BE2C (cell line): ENCODE results near the gene OR1J4. TPM values are rescaled to one million over a fixed set of nuclear protein-coding genes. Genes with fewer than 3 reads are reported as not detected.

Experiments
- DNase-seq: peaks from one replicate; pipeline ENCODE4 v3.0.0-alpha.2; 2020
- H3K27me3 ChIP-seq: fragments of 250-450 bp; sonication (Bioruptor Pico); 2 replicates; pipeline ENCODE4 v1.5.1; 2020; ENCODE audit warnings: mild to moderate bottlenecking
- H3K36me3 ChIP-seq: fragments of 250-450 bp; sonication (Bioruptor Pico); 2 replicates; pipeline ENCODE4 v1.5.1; 2020; ENCODE audit warnings: mild to moderate bottlenecking
- H3K4me1 ChIP-seq: fragments of 250-450 bp; sonication (Bioruptor Pico); 2 replicates; pipeline ENCODE4 v1.5.1; 2020
- H3K4me3 ChIP-seq: 2 replicates; pipeline ENCODE4 v1.5.1; 2011; ENCODE audit warnings: low read depth, low read length
- H3K9me3 ChIP-seq: fragments of 250-450 bp; sonication (Bioruptor Pico); 2 replicates; pipeline ENCODE4 v1.5.1; 2020
- CTCF ChIP-seq: IDR thresholded peaks from 2 replicates; pipeline ENCODE4 v1.5.1; 2012; ENCODE audit warnings: mild to moderate bottlenecking, low read depth, low read length
- polyA plus RNA-seq: library from polyadenylated mRNA; unstranded; fragments of >200 nt; gene quantifications from one replicate; pipeline ENCODE4 v1.2.1, GENCODE V29; 2012; ENCODE audit warnings: low read depth, missing spikeins; ENCODE audit not compliant: insufficient read length, insufficient read depth

OR1J4 gene
- not detected for polyA plus RNA-seq

- DNase-seq = no peak
- Histone ChIP-seq H3K4me3 (no peak within 1 kb of the TSS), H3K4me1 (no peaks in the 10 kb centered on the region), H3K36me3 (no peaks in the 10 kb centered on the region), H3K27me3 (peaks cover 9% of the 10 kb centered on the region), H3K9me3 (no peaks in the 10 kb centered on the region)
- TF ChIP-seq CTCF = no peak
These were observed at the start of gene OR1J4 for GRCh38 chr9:122518841-122519240. OR1J4 (plus strand) TSS chr9:122519141; CDS start chr9:122519141, 0 bp downstream.

- peaks cover 10% of the 10 kb centered on the region for H3K27me3 ChIP-seq
- H3K4me1 ChIP-seq = no peaks in the 10 kb centered on the region
- no peak for TF ChIP-seq CTCF
- no peak for DNase-seq
- H3K4me3 ChIP-seq = no peak overlapping the region
- H3K9me3 ChIP-seq = no peaks in the 10 kb centered on the region
- no peaks in the 10 kb centered on the region for H3K36me3 ChIP-seq
These were observed 44.4 kb upstream of the OR1J4 start for GRCh38 chr9:122474561-122474960.

- no peaks in the 10 kb centered on the region for H3K9me3 ChIP-seq
- no peak for DNase-seq
- peaks cover 13% of the 10 kb centered on the region for H3K27me3 ChIP-seq
- H3K4me1 ChIP-seq = no peaks in the 10 kb centered on the region
- H3K4me3 ChIP-seq = no peak overlapping the region
- no peaks in the 10 kb centered on the region for H3K36me3 ChIP-seq
- no peak for TF ChIP-seq CTCF
These were observed 43.2 kb upstream of the OR1J4 start for GRCh38 chr9:122475717-122476116.

- Histone ChIP-seq H3K27me3 (peaks cover 13% of the 10 kb centered on the region), H3K36me3 (no peaks in the 10 kb centered on the region), H3K4me3 (no peak overlapping the region), H3K4me1 (no peaks in the 10 kb centered on the region), H3K9me3 (no peaks in the 10 kb centered on the region)
- DNase-seq = no peak
- no peak for TF ChIP-seq CTCF
These were observed 41.6 kb upstream of the OR1J4 start for GRCh38 chr9:122477346-122477745.

GRCh38 chr9:122477826-122478225 is 41.1 kb upstream of the OR1J4 start, which contains the start of gene OR1J1:
OR1J1 (minus strand) TSS chr9:122477926; CDS start chr9:122477926, 0 bp downstream.
- DNase-seq = no peak
- Histone ChIP-seq H3K9me3 (no peaks in the 10 kb centered on the region), H3K4me1 (no peaks in the 10 kb centered on the region), H3K4me3 (no peak within 1 kb of the TSS), H3K27me3 (peaks cover 13% of the 10 kb centered on the region), H3K36me3 (no peaks in the 10 kb centered on the region)
- TF ChIP-seq CTCF = no peak

- no peaks in the 10 kb centered on the region for H3K9me3 ChIP-seq
- peaks cover 13% of the 10 kb centered on the region for H3K27me3 ChIP-seq
- no peaks in the 10 kb centered on the region for H3K36me3 ChIP-seq
- no peak overlapping the region for H3K4me3 ChIP-seq
- no peak for TF ChIP-seq CTCF
- H3K4me1 ChIP-seq = no peaks in the 10 kb centered on the region
- no peak for DNase-seq
These were observed 39.9 kb upstream of the OR1J4 start for GRCh38 chr9:122479062-122479461.
